ENCODE measurements around the gene FAM76A.
"Not testable (repeated sequence)": the region's sequence is repeated elsewhere in the genome, so short reads cannot be mapped to it uniquely, and the experiment has no call there.

FAM76A gene

DNA sequence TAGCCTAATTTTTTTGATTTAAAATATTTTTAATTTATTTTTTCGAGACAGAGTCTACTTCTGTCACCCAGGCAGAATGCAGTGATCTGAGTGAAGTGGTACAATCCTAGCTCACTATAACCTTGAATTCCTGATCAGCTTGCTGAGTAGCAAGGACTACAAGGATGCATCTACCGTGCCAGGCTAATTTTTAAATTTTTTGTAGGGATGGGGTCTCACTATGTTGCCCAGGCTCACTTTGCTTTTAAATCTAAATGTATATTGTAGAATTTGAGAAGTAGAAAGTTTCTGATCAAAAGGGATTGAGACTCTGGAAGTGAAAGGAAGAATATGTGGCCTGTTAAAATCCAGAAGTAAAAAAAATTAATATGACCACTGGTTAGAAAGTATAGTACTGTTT is 48.9 kb downstream of the FAM76A start:
- Histone ChIP-seq H3K9me2 (replicated peaks; ENCODE audit: low read depth, low read length) (no peaks in the 10 kb centered on the region), H3K4me3 (ENCODE audit: low read length, poor library complexity, severe bottlenecking) (peak overlapping the region; percentile 95), H3K36me3 (ENCODE audit: insufficient read depth, low read length) (no peaks in the 10 kb centered on the region), H3K27me3 (ENCODE audit: insufficient read depth, low read length, poor library complexity, severe bottlenecking) (no peaks in the 10 kb centered on the region), H2AFZ (ENCODE audit: low read length) (no peak overlapping the region), H3K79me2 (ENCODE audit: insufficient read depth, low read length) (peaks cover 44% of the 10 kb centered on the region), H3K9ac (ENCODE audit: low read depth, low read length, poor library complexity, severe bottlenecking) (peak overlapping the region; percentile 86), H3K4me2 (ENCODE audit: low read depth, low read length, poor library complexity, severe bottlenecking) (peak overlapping the region; percentile 86), H3F3A (ENCODE audit: low read depth) (peaks cover 3% of the 10 kb centered on the region; the same call in 1 of the 2 replicates), H3K4me1 (ENCODE audit: insufficient read depth, low read length, poor library complexity, severe bottlenecking) (peaks cover 27% of the 10 kb centered on the region), H3K9me3 (ENCODE audit: insufficient read depth, low read depth, low read length) (no peaks in the 10 kb centered on the region), H4K20me1 (ENCODE audit: insufficient read depth, low read length, poor library complexity, severe bottlenecking) (peaks cover 14% of the 10 kb centered on the region)
- no peak for TF ChIP-seq EZH2phosphoT487 (IDR thresholded peaks at IDR 0.05; ENCODE audit: borderline replicate concordance)

DNA sequence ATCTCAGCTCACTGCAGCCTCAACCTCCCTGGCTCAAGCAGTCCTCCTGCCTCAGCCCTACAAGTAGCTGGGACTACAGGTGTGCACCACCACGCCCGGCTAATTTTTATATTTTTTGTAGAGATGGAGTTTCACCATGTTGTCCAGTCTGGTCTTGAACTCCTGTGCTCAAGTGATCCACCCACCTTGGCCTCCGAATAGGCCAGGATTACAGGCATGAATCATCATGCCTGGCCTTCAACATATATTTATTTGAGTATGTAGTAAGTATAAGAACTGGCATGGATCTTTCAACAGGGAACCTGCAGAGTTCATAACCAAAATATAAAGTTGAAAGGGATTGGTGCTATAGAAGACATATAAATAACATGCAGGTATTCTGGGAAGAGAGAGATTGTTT is 49.6 kb downstream of the FAM76A start:
- Histone ChIP-seq H3K4me1 (ENCODE audit: insufficient read depth, low read length, poor library complexity, severe bottlenecking) (peaks cover 27% of the 10 kb centered on the region), H3K4me2 (ENCODE audit: low read depth, low read length, poor library complexity, severe bottlenecking) (peak overlapping the region; percentile 41), H3K9ac (ENCODE audit: low read depth, low read length, poor library complexity, severe bottlenecking) (peak overlapping the region; percentile 86), H4K20me1 (ENCODE audit: insufficient read depth, low read length, poor library complexity, severe bottlenecking) (peaks cover 14% of the 10 kb centered on the region), H3K79me2 (ENCODE audit: insufficient read depth, low read length) (peaks cover 44% of the 10 kb centered on the region)
- H3K4me3 ChIP-seq (ENCODE audit: low read length, poor library complexity, severe bottlenecking); H3F3A ChIP-seq (ENCODE audit: low read depth); H3K36me3 ChIP-seq (ENCODE audit: insufficient read depth, low read length); H3K9me2 ChIP-seq (replicated peaks; ENCODE audit: low read depth, low read length); H3K9me3 ChIP-seq (ENCODE audit: insufficient read depth, low read depth, low read length); H2AFZ ChIP-seq (ENCODE audit: low read length); H3K27me3 ChIP-seq (ENCODE audit: insufficient read depth, low read length, poor library complexity, severe bottlenecking): not testable (repeated sequence)

DNA sequence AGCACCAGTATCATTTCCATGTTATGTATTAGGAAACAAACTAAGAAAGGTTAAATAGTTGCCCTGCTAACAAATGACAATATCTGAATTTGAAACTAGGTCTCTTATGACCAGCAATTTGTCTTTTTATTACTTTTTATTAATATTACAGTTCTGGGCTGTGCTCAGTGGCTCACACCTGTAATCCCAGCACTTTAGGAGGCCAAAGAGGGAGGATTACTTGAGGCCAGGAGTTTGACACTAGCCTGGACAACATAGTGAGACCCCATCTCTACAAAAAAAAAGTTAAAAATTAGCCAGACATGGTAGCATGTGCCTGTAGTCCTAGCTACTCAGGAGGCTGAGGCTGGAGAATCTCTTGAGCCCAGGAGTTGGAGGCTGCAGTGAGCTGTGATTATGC is 50.5 kb downstream of the FAM76A start:
- H3K4me3 ChIP-seq (ENCODE audit: low read length, poor library complexity, severe bottlenecking); H3K27me3 ChIP-seq (ENCODE audit: insufficient read depth, low read length, poor library complexity, severe bottlenecking); H3F3A ChIP-seq (ENCODE audit: low read depth); H3K36me3 ChIP-seq (ENCODE audit: insufficient read depth, low read length); H2AFZ ChIP-seq (ENCODE audit: low read length); H3K9me2 ChIP-seq (replicated peaks; ENCODE audit: low read depth, low read length); H3K9me3 ChIP-seq (ENCODE audit: insufficient read depth, low read depth, low read length); H3K4me2 ChIP-seq (ENCODE audit: low read depth, low read length, poor library complexity, severe bottlenecking); H3K9ac ChIP-seq (ENCODE audit: low read depth, low read length, poor library complexity, severe bottlenecking): not testable (repeated sequence)
- Histone ChIP-seq H4K20me1 (ENCODE audit: insufficient read depth, low read length, poor library complexity, severe bottlenecking) (peaks cover 14% of the 10 kb centered on the region), H3K79me2 (ENCODE audit: insufficient read depth, low read length) (peaks cover 44% of the 10 kb centered on the region), H3K4me1 (ENCODE audit: insufficient read depth, low read length, poor library complexity, severe bottlenecking) (peaks cover 27% of the 10 kb centered on the region)

DNA sequence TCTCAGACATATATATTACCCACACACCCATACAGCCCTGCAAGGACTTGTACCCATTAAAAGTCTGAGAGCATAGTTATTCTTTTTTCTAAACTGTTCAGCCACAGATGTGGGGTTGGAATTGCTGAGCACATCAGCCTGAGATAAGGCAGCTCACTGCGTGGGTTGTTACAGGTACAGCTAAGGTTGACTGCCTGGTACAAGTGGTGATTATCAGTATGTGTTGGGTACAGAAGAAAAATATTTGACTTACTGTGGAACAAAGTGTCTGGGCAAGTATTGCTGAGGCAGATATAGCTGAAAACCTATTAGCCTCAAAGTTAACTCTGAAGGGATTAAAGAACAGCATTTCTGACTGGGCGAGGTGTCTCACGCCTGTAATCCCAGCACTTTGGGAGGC is 52.3 kb downstream of the FAM76A start:
- H3K27me3 ChIP-seq (ENCODE audit: insufficient read depth, low read length, poor library complexity, severe bottlenecking), result no peaks in the 10 kb centered on the region
- H3K36me3 ChIP-seq (ENCODE audit: insufficient read depth, low read length), result no peaks in the 10 kb centered on the region
- H3K79me2 ChIP-seq (ENCODE audit: insufficient read depth, low read length), result peaks cover 44% of the 10 kb centered on the region
- H3K9ac ChIP-seq (ENCODE audit: low read depth, low read length, poor library complexity, severe bottlenecking), result no peak overlapping the region
- H3K9me3 ChIP-seq (ENCODE audit: insufficient read depth, low read depth, low read length), result no peaks in the 10 kb centered on the region
- peaks cover 27% of the 10 kb centered on the region for H3K4me1 ChIP-seq (ENCODE audit: insufficient read depth, low read length, poor library complexity, severe bottlenecking)
- peaks cover 14% of the 10 kb centered on the region for H4K20me1 ChIP-seq (ENCODE audit: insufficient read depth, low read length, poor library complexity, severe bottlenecking)
- H3K4me3 ChIP-seq (ENCODE audit: low read length, poor library complexity, severe bottlenecking), result no peak overlapping the region
- no peak overlapping the region for H2AFZ ChIP-seq (ENCODE audit: low read length)
- no peaks in the 10 kb centered on the region for H3F3A ChIP-seq (ENCODE audit: low read depth)
- H3K4me2 ChIP-seq (ENCODE audit: low read depth, low read length, poor library complexity, severe bottlenecking), result no peak overlapping the region
- no peak for TF ChIP-seq EZH2phosphoT487 (IDR thresholded peaks at IDR 0.05; ENCODE audit: borderline replicate concordance)
- TF ChIP-seq, protein P1, sequence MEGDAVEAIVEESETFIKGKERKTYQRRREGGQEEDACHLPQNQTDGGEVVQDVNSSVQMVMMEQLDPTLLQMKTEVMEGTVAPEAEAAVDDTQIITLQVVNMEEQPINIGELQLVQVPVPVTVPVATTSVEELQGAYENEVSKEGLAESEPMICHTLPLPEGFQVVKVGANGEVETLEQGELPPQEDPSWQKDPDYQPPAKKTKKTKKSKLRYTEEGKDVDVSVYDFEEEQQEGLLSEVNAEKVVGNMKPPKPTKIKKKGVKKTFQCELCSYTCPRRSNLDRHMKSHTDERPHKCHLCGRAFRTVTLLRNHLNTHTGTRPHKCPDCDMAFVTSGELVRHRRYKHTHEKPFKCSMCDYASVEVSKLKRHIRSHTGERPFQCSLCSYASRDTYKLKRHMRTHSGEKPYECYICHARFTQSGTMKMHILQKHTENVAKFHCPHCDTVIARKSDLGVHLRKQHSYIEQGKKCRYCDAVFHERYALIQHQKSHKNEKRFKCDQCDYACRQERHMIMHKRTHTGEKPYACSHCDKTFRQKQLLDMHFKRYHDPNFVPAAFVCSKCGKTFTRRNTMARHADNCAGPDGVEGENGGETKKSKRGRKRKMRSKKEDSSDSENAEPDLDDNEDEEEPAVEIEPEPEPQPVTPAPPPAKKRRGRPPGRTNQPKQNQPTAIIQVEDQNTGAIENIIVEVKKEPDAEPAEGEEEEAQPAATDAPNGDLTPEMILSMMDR (conservative IDR thresholded peaks at IDR 0.05; ENCODE audit: low read length), result no peak
- H3K9me2 ChIP-seq (replicated peaks; ENCODE audit: low read depth, low read length), result no peaks in the 10 kb centered on the region

DNA sequence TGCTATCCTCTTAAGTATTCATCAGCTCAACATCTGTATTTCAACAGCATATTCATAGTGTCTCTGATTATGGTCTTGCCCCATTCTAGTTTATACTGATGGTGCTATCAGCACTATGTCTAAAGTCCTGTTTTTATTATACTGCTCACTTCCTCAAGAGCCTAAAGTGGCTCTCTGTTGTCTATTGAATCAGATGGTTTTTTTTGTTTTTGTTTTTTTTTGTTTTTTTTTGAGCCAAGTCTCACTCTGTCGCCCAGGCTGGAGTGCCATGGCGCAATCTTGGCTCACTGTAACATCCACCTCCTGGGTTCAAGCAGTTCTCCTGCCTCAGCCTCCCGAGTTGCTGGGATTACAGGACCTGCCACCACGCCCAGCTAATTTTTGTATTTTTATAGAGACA is 53.4 kb downstream of the FAM76A start:
- Histone ChIP-seq H3K4me2 (ENCODE audit: low read depth, low read length, poor library complexity, severe bottlenecking) (no peak overlapping the region), H3K4me3 (ENCODE audit: low read length, poor library complexity, severe bottlenecking) (no peak overlapping the region), H3K36me3 (ENCODE audit: insufficient read depth, low read length) (no peaks in the 10 kb centered on the region), H3K27me3 (ENCODE audit: insufficient read depth, low read length, poor library complexity, severe bottlenecking) (no peaks in the 10 kb centered on the region), H4K20me1 (ENCODE audit: insufficient read depth, low read length, poor library complexity, severe bottlenecking) (peaks cover 8% of the 10 kb centered on the region), H2AFZ (ENCODE audit: low read length) (no peak overlapping the region), H3K4me1 (ENCODE audit: insufficient read depth, low read length, poor library complexity, severe bottlenecking) (peaks cover 18% of the 10 kb centered on the region), H3K9me2 (replicated peaks; ENCODE audit: low read depth, low read length) (no peaks in the 10 kb centered on the region), H3K79me2 (ENCODE audit: insufficient read depth, low read length) (peaks cover 33% of the 10 kb centered on the region), H3F3A (ENCODE audit: low read depth) (no peaks in the 10 kb centered on the region), H3K9ac (ENCODE audit: low read depth, low read length, poor library complexity, severe bottlenecking) (no peak overlapping the region), H3K9me3 (ENCODE audit: insufficient read depth, low read depth, low read length) (no peaks in the 10 kb centered on the region)
- no peak for TF ChIP-seq EZH2phosphoT487 (IDR thresholded peaks at IDR 0.05; ENCODE audit: borderline replicate concordance)
- TF ChIP-seq, protein P1 (conservative IDR thresholded peaks at IDR 0.05; ENCODE audit: low read length), result no peak

All from Loucy (cell line).